Heart left ventricle (tissue), 13 donors: ENCODE data around the gene PTPRK.

Experiments
- CTCF ChIP-seq, 12 donors: fragments of 200-600 bp; sonication (generic) in 4 of 12; IDR thresholded peaks; one replicate each; pipeline versions ENCODE4 v1.5.0 to v1.8.0; 2018 to 2022; ENCODE audit warnings: antibody characterized with exemption in 12 of 12, mild to moderate bottlenecking in 5 of 12
- POLR2A ChIP-seq, 2 donors: fragments of 450-650 bp; IDR thresholded peaks; one replicate each; pipeline ENCODE4 v1.6.1; 2017; ENCODE audit warnings: antibody characterized with exemption in 2 of 2, mild to moderate bottlenecking in 2 of 2, moderate library complexity in 2 of 2
- donor health status: ischemic (EF 13 %, LVEDD 7.1; RV severe dilation, severe dysfunction).
- donor health status: DM: no; HTN: yes; CAD: no.
- donor health status: DM: no; HTN: no; CAD: no.
- donor health status: ischemic (EF 25% LVEDD 6.9; RV normal size, moderate dysfunction).
- donor health status: ischemic (EF 25% LVEDD 5.7; RV mildly dilated, moderate dysfunction).
- donor health status: ischemic (EF 35%, LVEDD 5.7; RV mildly dilated, moderate dysfunction).
- donor health status: nonischemic (EF 11% LVEDD 7.7; RV severe dilation, severe dysfunction).
- donor health status: DM: yes; HTN: yes; CAD: no.
- donor health status: PGD.
- donor health status: ischemic (EF 29% LVEDD 5.4; RV normal size, mild dysfunction).
- donor health status: nonischemic (EF 23%, LVEDD 6.1; RV moderate dilation, normal function).

- TF ChIP-seq CTCF (IDR thresholded peaks at IDR 0.05): no peak
- TF ChIP-seq POLR2A (IDR thresholded peaks at IDR 0.05): no peak
Measured at GRCh38 chr6:128240024-128240428, 280.4 kb downstream of the PTPRK start.
